H1 (cell line): ENCODE results near the gene SGSH.

Experiments
- CHD2 ChIP-seq: IDR thresholded peaks from 2 replicates; pipeline ENCODE4 v1.6.1; 2012; ENCODE audit warnings: low read length, improper control_type of control experiment
- CTCF ChIP-seq, 3 experiments: IDR thresholded peaks; 1 replicate in 2 of 3; 2 replicates in 1 of 3; pipeline versions ENCODE4 v1.5.1 to v1.6.1; 2011; ENCODE audit warnings: low read length in 3 of 3, mild to moderate bottlenecking in 3 of 3, inconsistent platforms in 2 of 3, low read depth in 1 of 3, moderate library complexity in 1 of 3; ENCODE audit not compliant: insufficient read depth in 1 of 3; ENCODE audit errors: control extremely low read depth in 1 of 3
- EGR1 ChIP-seq: IDR thresholded peaks from 2 replicates; pipeline ENCODE4 v1.6.1; 2011; ENCODE audit warnings: low read depth, low read length, borderline replicate concordance
- PHF8 ChIP-seq: fragments of 200-600 bp; sonication (generic); conservative IDR thresholded peaks from 2 replicates; pipeline ENCODE4 v1.7.1; 2012; ENCODE audit warnings: low read depth, mild to moderate bottlenecking, inconsistent platforms, low read length, moderate library complexity
- POLR2A ChIP-seq, 2 experiments: IDR thresholded peaks; 1 replicate in 1 of 2; 2 replicates in 1 of 2; pipeline ENCODE4 v1.6.1; 2011; ENCODE audit warnings: low read depth in 2 of 2, low read length in 2 of 2, mild to moderate bottlenecking in 2 of 2; ENCODE audit errors: control extremely low read depth in 1 of 2
- POLR2AphosphoS5 ChIP-seq: IDR thresholded peaks from 2 replicates; pipeline ENCODE4 v1.6.1; 2011; ENCODE audit warnings: low read depth, low read length
- YY1 ChIP-seq: IDR thresholded peaks from 2 replicates; pipeline ENCODE4 v1.6.1; 2011; ENCODE audit warnings: low read depth, mild to moderate bottlenecking, low read length

- TF ChIP-seq EGR1 (no peak), POLR2AphosphoS5 (no peak), CHD2 (no peak), CTCF (IDR thresholded peaks at IDR 0.05; ENCODE audit: control extremely low read depth in 1 of 3, insufficient read depth in 1 of 3, low read depth in 1 of 3, low read length in 3 of 3) (no peak), YY1 (no peak), POLR2A (IDR thresholded peaks at IDR 0.05; ENCODE audit: control extremely low read depth in 1 of 2, low read depth in 2 of 2, low read length in 2 of 2) (no peak), PHF8 (no peak)
Observed at GRCh38 chr17:80262291-80262690, 42.2 kb upstream of the SGSH start.
